ENCODE data around the gene ADARB2. TPM values are rescaled to one million over a fixed set of nuclear protein-coding genes. Genes with fewer than 3 reads are reported as not detected.

Gene ADARB2
- total and polyA plus RNA-seq, 10 of the 15 experiments (the other 5 are each of a cell fraction or from before 2014, with no cell fraction given): 0.02 to 4.1 (median 0.76) TPM

DNA sequence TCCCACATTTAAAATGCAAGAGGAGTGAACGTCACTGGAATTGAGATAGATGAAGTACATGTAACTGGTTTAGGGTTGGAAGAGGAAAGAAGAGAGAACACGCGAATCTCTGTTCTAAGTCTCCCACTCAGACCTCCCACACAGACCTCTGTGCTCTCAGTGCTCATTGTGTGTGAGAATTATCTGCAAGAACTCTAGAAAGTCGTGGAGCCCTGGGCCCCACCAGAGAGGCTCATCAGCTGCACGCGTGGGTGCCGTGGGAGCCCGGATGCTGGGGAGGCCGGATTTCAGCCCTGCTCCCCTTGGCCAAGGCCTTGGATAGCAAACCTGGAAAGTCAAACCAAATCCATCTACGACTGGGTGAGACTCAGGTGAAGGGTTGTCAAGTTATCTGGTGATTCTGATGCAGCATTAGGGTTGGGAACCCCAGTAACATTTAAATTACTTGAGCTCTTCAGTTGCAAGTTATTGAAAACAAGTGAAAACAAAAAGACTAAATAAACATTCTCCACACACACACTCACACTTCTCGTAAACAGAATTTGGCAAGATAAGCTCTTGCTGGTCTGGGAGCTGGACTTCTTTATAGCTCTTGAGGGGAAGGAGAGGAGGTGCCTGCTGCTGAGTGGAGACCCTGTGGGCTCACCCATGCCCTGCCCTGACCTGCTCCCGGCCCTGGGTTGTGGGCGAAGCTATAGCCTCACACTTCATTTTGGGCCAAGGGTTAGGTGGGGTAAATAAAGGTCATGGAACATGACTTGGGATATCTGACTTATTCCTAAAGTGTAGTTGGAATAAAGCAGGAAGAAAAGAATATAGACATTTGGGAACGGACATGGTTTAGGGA is 250.3 kb downstream of the ADARB2 start:
- H2AFZ ChIP-seq (ENCODE audit: control insufficient read depth, low read depth, low read length): no peak overlapping the region
- H3K27me3 ChIP-seq (replicated peaks in 1 of 2; ENCODE audit: control insufficient read depth in 2 of 2, insufficient read depth in 2 of 2, low read length in 1 of 2): no peaks in the 10 kb centered on the region
- RAD21 ChIA-PET (ENCODE audit: unreplicated experiment): no interaction called here
- TF ChIP-seq, protein P1, sequence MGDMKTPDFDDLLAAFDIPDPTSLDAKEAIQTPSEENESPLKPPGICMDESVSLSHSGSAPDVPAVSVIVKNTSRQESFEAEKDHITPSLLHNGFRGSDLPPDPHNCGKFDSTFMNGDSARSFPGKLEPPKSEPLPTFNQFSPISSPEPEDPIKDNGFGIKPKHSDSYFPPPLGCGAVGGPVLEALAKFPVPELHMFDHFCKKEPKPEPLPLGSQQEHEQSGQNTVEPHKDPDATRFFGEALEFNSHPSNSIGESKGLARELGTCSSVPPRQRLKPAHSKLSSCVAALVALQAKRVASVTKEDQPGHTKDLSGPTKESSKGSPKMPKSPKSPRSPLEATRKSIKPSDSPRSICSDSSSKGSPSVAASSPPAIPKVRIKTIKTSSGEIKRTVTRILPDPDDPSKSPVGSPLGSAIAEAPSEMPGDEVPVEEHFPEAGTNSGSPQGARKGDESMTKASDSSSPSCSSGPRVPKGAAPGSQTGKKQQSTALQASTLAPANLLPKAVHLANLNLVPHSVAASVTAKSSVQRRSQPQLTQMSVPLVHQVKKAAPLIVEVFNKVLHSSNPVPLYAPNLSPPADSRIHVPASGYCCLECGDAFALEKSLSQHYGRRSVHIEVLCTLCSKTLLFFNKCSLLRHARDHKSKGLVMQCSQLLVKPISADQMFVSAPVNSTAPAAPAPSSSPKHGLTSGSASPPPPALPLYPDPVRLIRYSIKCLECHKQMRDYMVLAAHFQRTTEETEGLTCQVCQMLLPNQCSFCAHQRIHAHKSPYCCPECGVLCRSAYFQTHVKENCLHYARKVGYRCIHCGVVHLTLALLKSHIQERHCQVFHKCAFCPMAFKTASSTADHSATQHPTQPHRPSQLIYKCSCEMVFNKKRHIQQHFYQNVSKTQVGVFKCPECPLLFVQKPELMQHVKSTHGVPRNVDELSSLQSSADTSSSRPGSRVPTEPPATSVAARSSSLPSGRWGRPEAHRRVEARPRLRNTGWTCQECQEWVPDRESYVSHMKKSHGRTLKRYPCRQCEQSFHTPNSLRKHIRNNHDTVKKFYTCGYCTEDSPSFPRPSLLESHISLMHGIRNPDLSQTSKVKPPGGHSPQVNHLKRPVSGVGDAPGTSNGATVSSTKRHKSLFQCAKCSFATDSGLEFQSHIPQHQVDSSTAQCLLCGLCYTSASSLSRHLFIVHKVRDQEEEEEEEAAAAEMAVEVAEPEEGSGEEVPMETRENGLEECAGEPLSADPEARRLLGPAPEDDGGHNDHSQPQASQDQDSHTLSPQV (IDR thresholded peaks at IDR 0.05): no peak
- TF ChIP-seq SUZ12 (IDR thresholded peaks at IDR 0.05; ENCODE audit: unreplicated experiment) (no peak), CBX3 (IDR thresholded peaks at IDR 0.05; ENCODE audit: borderline replicate concordance, low read depth) (no peak), POLR2AphosphoS5 (IDR thresholded peaks at IDR 0.05; ENCODE audit: low read length) (no peak), CHD4 (IDR thresholded peaks at IDR 0.05) (no peak), RUNX3 (IDR thresholded peaks at IDR 0.05; ENCODE audit: low read length) (no peak), ZNF217 (IDR thresholded peaks at IDR 0.05) (no peak), BHLHE40 (IDR thresholded peaks at IDR 0.05; ENCODE audit: borderline replicate concordance in 1 of 2, low read depth in 2 of 2, low read length in 1 of 2) (no peak), PAX8 (IDR thresholded peaks at IDR 0.05) (no peak), PML (IDR thresholded peaks at IDR 0.05; ENCODE audit: low read length) (no peak)
- peaks cover 8% of the 10 kb centered on the region for H3K4me1 ChIP-seq (ENCODE audit: control insufficient read depth, insufficient read depth, low read length)
- CTCF ChIA-PET: interaction anchor here (0.7 to 1.6 kb wide), 2 partner anchors 66 to 1224 kb away, joined by 3 to 5 read pairs; no protein-coding TSS in a partner anchor
- SMC1A ChIA-PET (ENCODE audit: uncharacterized antibody, unreplicated experiment): interaction anchor here (1.1 to 2.2 kb wide), 4 partner anchors 17 to 60 kb away, joined by 3 to 9 read pairs (median 4); no protein-coding TSS in a partner anchor
- no peaks in the 10 kb centered on the region for H3K36me3 ChIP-seq (ENCODE audit: control insufficient read depth in 2 of 2, insufficient read depth in 2 of 2, low read length in 1 of 2)
- no peak overlapping the region for H3K27ac ChIP-seq (ENCODE audit: control insufficient read depth, insufficient read depth)
- no peak overlapping the region for H3K4me2 ChIP-seq (ENCODE audit: control insufficient read depth, insufficient read depth)
- H3K9ac ChIP-seq (ENCODE audit: control insufficient read depth, insufficient read depth, low read length): no peak overlapping the region
- no peak overlapping the region for H3K4me3 ChIP-seq
- 82% methylated on average over 14 of the region's 14 CpGs for WGBS (ENCODE audit: insufficient coverage, insufficient replicate concordance, low lambda C conversion rate, missing lambda C conversion rate)
- no peaks in the 10 kb centered on the region for H4K20me1 ChIP-seq (ENCODE audit: control insufficient read depth, insufficient read depth)
- no peak for FAIRE-seq
- POLR2A ChIA-PET: no interaction called here
- H3K9me3 ChIP-seq (replicated peaks; ENCODE audit: control insufficient read depth, insufficient read depth, low read length): peaks cover 1% of the 10 kb centered on the region; the same call in 2 of the 3 replicates
- ATAC-seq: no peak
- in situ Hi-C loops (cut with MboI) (loop anchor here (5.0 kb wide), 1 partner anchor 50 kb away; no protein-coding TSS in a partner anchor), intact Hi-C loops (cut with micrococcal nuclease; ENCODE audit: unreplicated experiment) (loop anchor here (10.0 kb wide), 1 partner anchor 248 kb away; the partner anchor contains the start of gene ADARB2)
- DNase-seq (ENCODE audit: low read depth, low spot score): no peak
- no peaks in the 10 kb centered on the region for H3K79me2 ChIP-seq (ENCODE audit: control insufficient read depth, insufficient read depth, low read length)
- BruUV-seq (replicated peaks): no TSS peak

Data from GM12878 (cell line).